AG09309 (cell line): ENCODE measurements around the gene FRS2.

Source experiments
- DNase-seq: peaks from one replicate; pipeline ENCODE4 v3.0.0-alpha.2; 2010; ENCODE audit warnings: low read depth
- H3K4me3 ChIP-seq: 2 replicates; pipeline ENCODE4 v1.5.1; 2011; ENCODE audit warnings: mild to moderate bottlenecking, low read depth, low read length, moderate library complexity; ENCODE audit not compliant: control insufficient read depth
- TF ChIP-seq, protein P1 (sequence below): IDR thresholded peaks from 2 replicates; pipeline ENCODE4 v1.5.1; 2011; ENCODE audit warnings: mild to moderate bottlenecking, low read depth, low read length, inconsistent platforms; ENCODE audit not compliant: insufficient read depth, control insufficient read depth; ENCODE audit errors: missing control alignments

Gene FRS2, protein sequence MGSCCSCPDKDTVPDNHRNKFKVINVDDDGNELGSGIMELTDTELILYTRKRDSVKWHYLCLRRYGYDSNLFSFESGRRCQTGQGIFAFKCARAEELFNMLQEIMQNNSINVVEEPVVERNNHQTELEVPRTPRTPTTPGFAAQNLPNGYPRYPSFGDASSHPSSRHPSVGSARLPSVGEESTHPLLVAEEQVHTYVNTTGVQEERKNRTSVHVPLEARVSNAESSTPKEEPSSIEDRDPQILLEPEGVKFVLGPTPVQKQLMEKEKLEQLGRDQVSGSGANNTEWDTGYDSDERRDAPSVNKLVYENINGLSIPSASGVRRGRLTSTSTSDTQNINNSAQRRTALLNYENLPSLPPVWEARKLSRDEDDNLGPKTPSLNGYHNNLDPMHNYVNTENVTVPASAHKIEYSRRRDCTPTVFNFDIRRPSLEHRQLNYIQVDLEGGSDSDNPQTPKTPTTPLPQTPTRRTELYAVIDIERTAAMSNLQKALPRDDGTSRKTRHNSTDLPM

DNA sequence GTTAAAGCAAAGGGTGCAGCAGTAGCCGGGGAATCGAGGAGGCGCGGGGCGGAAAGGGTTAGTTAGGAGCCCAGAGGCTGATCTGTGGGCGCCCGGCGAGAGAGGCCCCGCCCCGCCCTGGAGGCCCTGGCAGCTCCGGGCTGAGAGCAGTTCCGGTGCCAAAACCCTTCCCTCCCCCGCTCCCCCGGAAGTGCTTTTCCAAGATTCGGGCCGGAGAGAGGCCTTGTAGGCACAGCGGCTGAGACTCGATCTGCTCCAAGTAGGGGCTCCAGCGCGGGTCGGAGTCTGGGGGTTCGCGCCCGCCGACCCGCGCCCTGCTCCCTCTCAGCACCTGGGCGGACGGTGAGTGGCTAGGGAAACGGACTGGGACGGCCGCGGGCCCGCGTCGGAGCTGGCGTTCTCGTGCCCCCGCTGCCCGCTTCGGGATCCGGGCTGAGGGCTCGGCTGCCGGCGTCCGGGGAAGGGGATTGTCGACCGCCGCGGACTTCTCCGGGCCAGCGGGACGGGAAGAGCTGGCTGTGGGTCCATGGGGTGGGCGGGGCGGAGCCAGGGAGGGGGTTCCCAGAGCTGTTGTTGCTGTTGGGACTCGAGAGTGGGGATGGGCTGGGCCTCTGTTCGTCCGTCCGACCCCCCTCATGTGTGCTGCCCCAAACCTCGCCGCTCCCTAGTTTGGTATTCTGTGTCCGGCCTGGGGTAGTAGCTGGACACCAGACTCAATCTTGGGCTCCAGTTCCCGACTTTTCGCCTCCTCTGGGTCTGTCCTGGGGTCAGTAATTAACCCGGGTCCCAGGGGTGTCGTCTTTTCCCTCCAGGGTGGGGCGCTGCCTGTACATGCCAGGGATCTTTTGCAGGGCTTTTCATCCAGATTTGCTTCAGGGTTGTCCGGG lies at the start of gene FRS2:
Gene FRS2 (plus strand): TSS at position 200 of the 887 bp plus-strand sequence. CDS start 98,643 bp downstream, outside the sequence.
- DNase-seq: peak; percentile 46
- H3K4me3 ChIP-seq: peak within 1 kb of the TSS; percentile 86
- TF ChIP-seq, protein P1, sequence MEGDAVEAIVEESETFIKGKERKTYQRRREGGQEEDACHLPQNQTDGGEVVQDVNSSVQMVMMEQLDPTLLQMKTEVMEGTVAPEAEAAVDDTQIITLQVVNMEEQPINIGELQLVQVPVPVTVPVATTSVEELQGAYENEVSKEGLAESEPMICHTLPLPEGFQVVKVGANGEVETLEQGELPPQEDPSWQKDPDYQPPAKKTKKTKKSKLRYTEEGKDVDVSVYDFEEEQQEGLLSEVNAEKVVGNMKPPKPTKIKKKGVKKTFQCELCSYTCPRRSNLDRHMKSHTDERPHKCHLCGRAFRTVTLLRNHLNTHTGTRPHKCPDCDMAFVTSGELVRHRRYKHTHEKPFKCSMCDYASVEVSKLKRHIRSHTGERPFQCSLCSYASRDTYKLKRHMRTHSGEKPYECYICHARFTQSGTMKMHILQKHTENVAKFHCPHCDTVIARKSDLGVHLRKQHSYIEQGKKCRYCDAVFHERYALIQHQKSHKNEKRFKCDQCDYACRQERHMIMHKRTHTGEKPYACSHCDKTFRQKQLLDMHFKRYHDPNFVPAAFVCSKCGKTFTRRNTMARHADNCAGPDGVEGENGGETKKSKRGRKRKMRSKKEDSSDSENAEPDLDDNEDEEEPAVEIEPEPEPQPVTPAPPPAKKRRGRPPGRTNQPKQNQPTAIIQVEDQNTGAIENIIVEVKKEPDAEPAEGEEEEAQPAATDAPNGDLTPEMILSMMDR: peak; percentile 51

DNA sequence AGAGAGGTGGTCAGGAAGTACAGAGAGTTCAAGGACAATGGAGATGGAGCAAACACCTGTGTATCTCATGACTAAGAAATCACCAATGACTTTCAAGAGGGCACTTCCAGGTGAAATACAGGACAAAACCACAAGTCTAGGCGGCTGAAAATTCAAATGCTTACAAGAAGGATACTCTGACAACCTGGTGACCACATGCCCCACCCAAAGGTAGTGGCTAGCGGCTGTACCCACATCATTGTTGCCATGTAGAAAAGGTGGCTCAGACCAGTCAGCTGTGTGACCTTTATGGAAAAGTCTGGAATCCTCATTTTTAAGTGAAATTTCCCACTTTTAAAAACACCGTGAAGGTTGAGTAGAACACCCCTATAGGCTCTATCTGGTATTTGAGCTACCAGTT lies 48.6 kb upstream of the FRS2 start:
- no peak overlapping the region for H3K4me3 ChIP-seq
- TF ChIP-seq, protein P1: no peak
- no peak for DNase-seq

DNA sequence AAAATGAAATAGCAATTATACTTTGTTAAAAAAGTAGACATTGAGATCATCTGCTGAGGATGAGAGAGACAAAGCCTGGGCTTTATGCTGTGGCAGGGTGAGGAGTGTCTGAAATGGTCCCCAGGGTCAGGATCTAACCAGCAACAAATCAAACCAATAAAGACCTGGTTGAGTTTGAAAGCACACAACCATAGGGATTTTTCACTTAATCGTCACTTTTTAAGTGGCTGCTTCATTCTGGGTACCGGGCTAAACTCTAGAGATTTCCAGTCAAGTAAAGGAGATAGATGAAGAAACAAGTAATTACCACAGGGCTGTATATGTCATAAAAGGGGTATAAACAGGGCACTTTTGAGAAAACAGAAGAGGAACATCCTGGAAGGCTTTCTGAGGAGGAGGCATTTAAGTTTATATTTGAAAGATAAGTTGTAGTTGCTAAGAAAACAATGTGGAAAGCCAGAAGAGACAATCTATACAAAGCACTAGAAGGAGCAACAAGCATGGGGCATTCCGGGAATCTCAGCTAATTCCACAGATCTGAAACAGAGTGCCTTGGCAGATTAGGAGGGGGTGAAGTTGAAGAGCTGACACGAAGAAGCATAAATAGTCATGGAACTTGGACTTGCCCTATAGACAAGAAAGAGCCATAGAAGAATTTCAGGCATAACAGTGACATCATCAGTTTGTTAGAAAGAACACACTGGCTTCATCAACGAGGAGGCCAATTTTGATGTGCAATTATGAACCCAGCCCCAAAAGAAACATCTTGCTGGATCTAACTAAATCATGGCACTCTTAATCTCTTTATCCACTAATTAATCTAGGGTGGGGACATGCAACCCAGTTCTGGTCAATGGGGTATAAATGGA lies 46.9 kb upstream of the FRS2 start:
- no peak overlapping the region for H3K4me3 ChIP-seq
- TF ChIP-seq, protein P1: no peak
- DNase-seq: no peak

DNA sequence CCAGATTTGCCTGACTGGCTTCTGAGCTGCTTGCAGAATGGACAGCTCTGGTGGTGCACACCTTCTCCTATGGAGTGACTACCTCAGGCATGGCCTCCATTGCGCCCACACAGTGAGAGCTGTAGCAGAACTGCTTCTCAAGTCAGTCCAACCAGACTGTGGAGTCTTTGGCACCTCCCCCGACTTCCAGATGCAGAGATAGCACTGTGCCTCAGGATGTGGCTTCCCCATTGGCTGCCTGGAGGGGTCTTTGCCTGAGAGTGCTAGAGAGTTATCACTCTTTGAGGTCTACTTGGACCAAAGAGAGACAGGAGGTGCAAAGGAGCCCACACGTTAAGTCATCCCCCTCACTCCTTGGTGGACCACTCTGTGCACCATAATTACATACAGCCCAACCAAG lies 44.8 kb upstream of the FRS2 start:
- no peak for DNase-seq
- no peak overlapping the region for H3K4me3 ChIP-seq
- TF ChIP-seq, protein P1: no peak

DNA sequence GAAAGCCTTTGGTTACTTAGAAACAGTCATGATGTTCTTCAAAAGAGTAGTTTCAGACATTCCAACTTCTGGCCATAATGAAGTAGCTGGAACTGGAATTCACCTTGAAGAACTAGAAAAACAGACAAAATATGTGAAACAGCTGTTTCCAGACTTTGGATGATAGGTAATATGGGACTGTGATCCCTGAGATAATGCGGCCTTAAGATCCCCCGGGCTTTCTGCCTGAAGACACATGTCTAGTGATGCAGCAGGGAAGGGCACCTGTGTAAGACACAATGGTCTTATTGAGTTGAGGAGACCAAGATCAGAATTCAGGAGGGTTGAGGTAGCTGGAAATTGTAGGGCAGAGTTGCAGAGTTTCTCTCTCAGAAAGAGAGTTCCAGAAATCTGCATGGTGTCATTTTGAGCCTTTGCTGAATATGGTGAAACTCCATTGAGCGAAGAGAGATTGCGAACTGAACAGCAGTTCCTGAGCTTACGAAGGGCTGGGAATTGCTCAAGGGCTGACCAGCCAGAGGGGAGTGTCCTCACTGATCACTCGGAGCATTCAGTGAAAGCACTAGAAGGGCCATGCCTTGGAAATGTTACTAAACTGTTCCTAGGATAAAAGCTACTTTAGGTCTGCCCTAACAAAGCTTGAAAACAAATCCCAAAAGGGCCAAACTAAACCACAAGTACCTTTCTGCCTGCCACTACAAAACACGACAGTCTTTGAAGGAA lies 41.7 kb upstream of the FRS2 start:
- peak; percentile 5 for DNase-seq
- TF ChIP-seq, protein P1: no peak
- H3K4me3 ChIP-seq: no peak overlapping the region
